ENCODE data around the gene THOC2. TPM values are rescaled to one million over a fixed set of nuclear protein-coding genes. Genes with fewer than 3 reads are reported as not detected.
"Not testable (repeated sequence)": the region's sequence is repeated elsewhere in the genome, so short reads cannot be mapped to it uniquely, and the experiment has no call there.

Gene THOC2
- total RNA-seq, 2 donors from 2014 or later = 88.8 to 93.2 TPM

DNA sequence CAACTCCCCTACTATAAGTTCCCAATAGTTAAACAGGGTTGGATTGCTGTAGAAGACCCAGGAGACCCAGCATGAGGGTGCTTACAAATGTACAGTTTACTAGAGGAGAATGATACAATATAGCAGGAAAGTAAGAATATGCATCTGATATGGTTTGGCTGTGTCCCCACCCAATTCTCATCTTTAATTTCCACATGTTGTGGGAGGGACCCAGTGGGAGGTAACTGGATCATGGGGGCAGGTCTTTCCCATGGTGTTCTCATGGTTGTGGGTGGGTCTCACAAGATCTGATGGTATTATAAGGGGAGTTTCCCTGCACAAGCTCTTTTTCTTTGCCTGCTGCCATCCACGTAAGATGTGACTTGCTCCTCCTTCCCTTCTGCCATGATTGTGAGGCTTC lies 24.9 kb upstream of the THOC2 start:
- H3K27me3 Mint-ChIP-seq (ENCODE audit: insufficient read depth); H3K4me1 Mint-ChIP-seq; H3K4me1 ChIP-seq (ENCODE audit: control insufficient read depth, insufficient read depth, low read length); H3K27ac ChIP-seq (ENCODE audit: low read depth, low read length); H3K27ac Mint-ChIP-seq; H3K4me3 ChIP-seq (ENCODE audit: low read length); DNase-seq; H3K36me3 ChIP-seq (ENCODE audit: control insufficient read depth, insufficient read depth, low read length); H3K27me3 ChIP-seq (ENCODE audit: control insufficient read depth, insufficient read depth, low read length, poor library complexity, severe bottlenecking); H3K36me3 Mint-ChIP-seq (ENCODE audit: low read depth); H3K9me3 ChIP-seq (ENCODE audit: control insufficient read depth, low read length); H3K9ac ChIP-seq (ENCODE audit: extremely low read depth, low read length, poor library complexity, severe bottlenecking); H3K4me3 Mint-ChIP-seq: not testable (repeated sequence)
- peaks cover 60% of the 10 kb centered on the region for H3K9me3 Mint-ChIP-seq
- WGBS, 2 experiments (ENCODE audit: insufficient coverage in 1 of 2, insufficient read length in 1 of 2) = 85% methylated on average over 1 of the region's 1 CpG; no CpG with 5 or more reads in 1 of the 2 experiments

DNA sequence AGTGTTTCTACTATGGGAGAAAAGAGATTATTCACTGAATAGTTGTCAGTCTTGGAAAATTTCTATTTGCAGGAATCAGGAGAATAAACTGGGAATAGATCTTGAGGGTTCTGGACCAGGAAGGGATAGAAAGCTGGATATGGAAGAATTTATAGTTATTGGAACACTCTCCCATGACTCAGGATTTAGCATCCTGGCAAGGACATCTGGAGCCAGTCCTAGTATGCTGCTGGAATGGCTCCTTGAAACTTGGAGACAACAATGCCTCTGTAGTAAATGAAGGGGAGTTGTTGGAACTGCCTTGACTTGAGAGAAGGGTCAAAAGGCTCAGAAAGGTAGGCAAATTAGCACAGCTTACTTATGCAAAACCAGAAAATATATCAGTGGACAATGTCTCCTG lies 23.5 kb upstream of the THOC2 start:
- no peak overlapping the region for H3K4me3 ChIP-seq (ENCODE audit: low read length)
- Mint-ChIP-seq H3K4me1 (no peaks in the 10 kb centered on the region), H3K27ac (no peak overlapping the region), H3K4me3 (no peak overlapping the region), H3K9me3 (peaks cover 71% of the 10 kb centered on the region), H3K27me3 (ENCODE audit: insufficient read depth) (no peaks in the 10 kb centered on the region), H3K36me3 (ENCODE audit: low read depth) (no peaks in the 10 kb centered on the region)
- H3K27ac ChIP-seq (ENCODE audit: low read depth, low read length) = no peak overlapping the region
- no peaks in the 10 kb centered on the region for H3K4me1 ChIP-seq (ENCODE audit: control insufficient read depth, insufficient read depth, low read length)
- H3K36me3 ChIP-seq (ENCODE audit: control insufficient read depth, insufficient read depth, low read length) = no peaks in the 10 kb centered on the region
- H3K27me3 ChIP-seq (ENCODE audit: control insufficient read depth, insufficient read depth, low read length, poor library complexity, severe bottlenecking) = no peaks in the 10 kb centered on the region
- TF ChIP-seq, protein P1, sequence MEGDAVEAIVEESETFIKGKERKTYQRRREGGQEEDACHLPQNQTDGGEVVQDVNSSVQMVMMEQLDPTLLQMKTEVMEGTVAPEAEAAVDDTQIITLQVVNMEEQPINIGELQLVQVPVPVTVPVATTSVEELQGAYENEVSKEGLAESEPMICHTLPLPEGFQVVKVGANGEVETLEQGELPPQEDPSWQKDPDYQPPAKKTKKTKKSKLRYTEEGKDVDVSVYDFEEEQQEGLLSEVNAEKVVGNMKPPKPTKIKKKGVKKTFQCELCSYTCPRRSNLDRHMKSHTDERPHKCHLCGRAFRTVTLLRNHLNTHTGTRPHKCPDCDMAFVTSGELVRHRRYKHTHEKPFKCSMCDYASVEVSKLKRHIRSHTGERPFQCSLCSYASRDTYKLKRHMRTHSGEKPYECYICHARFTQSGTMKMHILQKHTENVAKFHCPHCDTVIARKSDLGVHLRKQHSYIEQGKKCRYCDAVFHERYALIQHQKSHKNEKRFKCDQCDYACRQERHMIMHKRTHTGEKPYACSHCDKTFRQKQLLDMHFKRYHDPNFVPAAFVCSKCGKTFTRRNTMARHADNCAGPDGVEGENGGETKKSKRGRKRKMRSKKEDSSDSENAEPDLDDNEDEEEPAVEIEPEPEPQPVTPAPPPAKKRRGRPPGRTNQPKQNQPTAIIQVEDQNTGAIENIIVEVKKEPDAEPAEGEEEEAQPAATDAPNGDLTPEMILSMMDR (conservative IDR thresholded peaks at IDR 0.05) = no peak
- H3K9ac ChIP-seq (ENCODE audit: extremely low read depth, low read length, poor library complexity, severe bottlenecking) = no peak overlapping the region
- no peak for DNase-seq
- H3K9me3 ChIP-seq (ENCODE audit: control insufficient read depth, low read length) = no peaks in the 10 kb centered on the region

DNA sequence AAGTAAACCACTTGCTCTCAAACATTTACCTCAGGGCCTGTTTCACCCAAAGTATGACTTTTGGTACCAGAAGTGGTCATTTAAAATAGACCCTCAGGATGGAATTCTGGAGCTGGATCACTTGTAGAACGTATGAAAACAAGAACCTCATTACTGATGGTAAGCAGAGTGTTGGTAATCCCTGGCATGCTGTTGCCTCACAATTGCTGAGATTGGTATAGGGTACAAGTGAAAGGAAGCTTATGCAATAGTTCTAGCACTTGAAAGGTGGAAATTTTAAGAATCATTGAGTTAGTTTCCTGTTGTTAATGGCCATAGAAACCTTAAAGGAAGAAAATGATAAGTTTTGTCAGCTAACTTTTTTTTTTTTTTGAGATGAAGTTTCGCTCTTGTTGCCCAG lies 22.3 kb upstream of the THOC2 start:
- H3K27me3 Mint-ChIP-seq (ENCODE audit: insufficient read depth) = no peaks in the 10 kb centered on the region

More for the DNA sequence above, 22.3 kb upstream of the THOC2 start:
- Histone ChIP-seq H3K27me3 (ENCODE audit: control insufficient read depth, insufficient read depth, low read length, poor library complexity, severe bottlenecking) (no peaks in the 10 kb centered on the region), H3K9ac (ENCODE audit: extremely low read depth, low read length, poor library complexity, severe bottlenecking) (no peak overlapping the region), H3K27ac (ENCODE audit: low read depth, low read length) (no peak overlapping the region), H3K9me3 (ENCODE audit: control insufficient read depth, low read length) (no peaks in the 10 kb centered on the region), H3K36me3 (ENCODE audit: control insufficient read depth, insufficient read depth, low read length) (no peaks in the 10 kb centered on the region), H3K4me1 (ENCODE audit: control insufficient read depth, insufficient read depth, low read length) (no peaks in the 10 kb centered on the region), H3K4me3 (ENCODE audit: low read length) (no peak overlapping the region)
- DNase-seq = no peak
- 80 to 81% methylated on average over 1 of the region's 2 CpGs for WGBS, 2 experiments (ENCODE audit: insufficient coverage in 1 of 2, insufficient read length in 1 of 2)
- TF ChIP-seq, protein P1 (conservative IDR thresholded peaks at IDR 0.05) = no peak
- H3K36me3 Mint-ChIP-seq (ENCODE audit: low read depth) = no peaks in the 10 kb centered on the region
- H3K4me1 Mint-ChIP-seq = no peaks in the 10 kb centered on the region
- peaks cover 70% of the 10 kb centered on the region for H3K9me3 Mint-ChIP-seq
- no peak overlapping the region for H3K4me3 Mint-ChIP-seq
- H3K27ac Mint-ChIP-seq = no peak overlapping the region
